ELF-1 (cell line): Measurements from ENCODE around the gene RAB3IP.
A peak's percentile ranks its signal among the peaks of the same experiment; 100 is the strongest.

Source experiments
- DNase-seq: peaks from one replicate; pipeline ENCODE4 v3.0.0-alpha.2; 2016; ENCODE audit warnings: low read depth, low spot score

The RAB3IP gene

GRCh38 chr12:69738351-69739286 is at the start of gene RAB3IP:
Gene RAB3IP, plus strand, starts transcription at chr12:69738860. Its CDS starts 16,549 bp downstream, at chr12:69755409.
- DNase-seq: peak; percentile 87

GRCh38 chr12:69689638-69690037 is 49.0 kb upstream of the RAB3IP start:
- DNase-seq: peak; percentile 27

GRCh38 chr12:69694123-69694522 is 44.5 kb upstream of the RAB3IP start:
- DNase-seq: no peak

- no peak for DNase-seq
Observed at GRCh38 chr12:69698054-69698453, 40.6 kb upstream of the RAB3IP start.

- no peak for DNase-seq
Observed at GRCh38 chr12:69698769-69699540, 39.7 kb upstream of the RAB3IP start, which contains the start of gene BEST3. Gene BEST3, minus strand, starts transcription at chr12:69699303. Its CDS starts 1,505 bp downstream, at chr12:69697798.

GRCh38 chr12:69701826-69702225 is 36.8 kb upstream of the RAB3IP start:
- DNase-seq: no peak

GRCh38 chr12:69703146-69703642 is 35.5 kb upstream of the RAB3IP start:
- DNase-seq: no peak

GRCh38 chr12:69704357-69704756 is 34.3 kb upstream of the RAB3IP start:
- no peak for DNase-seq

GRCh38 chr12:69708649-69709048 is 30.0 kb upstream of the RAB3IP start:
- no peak for DNase-seq

- no peak for DNase-seq
Observed at GRCh38 chr12:69712826-69713225, 25.8 kb upstream of the RAB3IP start.

GRCh38 chr12:69714542-69714941 is 24.1 kb upstream of the RAB3IP start:
- DNase-seq: no peak

- no peak for DNase-seq
Observed at GRCh38 chr12:69719336-69720316, 19.0 kb upstream of the RAB3IP start.

GRCh38 chr12:69720750-69721149 is 17.9 kb upstream of the RAB3IP start:
- DNase-seq: no peak

- no peak for DNase-seq
Observed at GRCh38 chr12:69726922-69727321, 11.7 kb upstream of the RAB3IP start.

- DNase-seq: no peak
Observed at GRCh38 chr12:69732088-69732487, 6.6 kb upstream of the RAB3IP start.

GRCh38 chr12:69733638-69734037 is 5.0 kb upstream of the RAB3IP start:
- DNase-seq: no peak

- peak; percentile 62 for DNase-seq
Observed at GRCh38 chr12:69739287-69740191, 879 bp downstream of the RAB3IP start.

- no peak for DNase-seq
Observed at GRCh38 chr12:69744109-69744508, 5.4 kb downstream of the RAB3IP start.

- DNase-seq: no peak
Observed at GRCh38 chr12:69751476-69751875, 12.8 kb downstream of the RAB3IP start.

- no peak for DNase-seq
Observed at GRCh38 chr12:69755302-69755701, 16.6 kb downstream of the RAB3IP start.
